HCEC 1CT (cell line): ENCODE measurements around the gene GTF2IRD2.
"Not testable (repeated sequence)": the region's sequence is repeated elsewhere in the genome, so short reads cannot be mapped to it uniquely, and the experiment has no call there.

ENCODE experiments used
- DNase-seq: peaks from one replicate; pipeline ENCODE4 v3.0.0-alpha.2; 2017

GTF2IRD2 gene

DNA sequence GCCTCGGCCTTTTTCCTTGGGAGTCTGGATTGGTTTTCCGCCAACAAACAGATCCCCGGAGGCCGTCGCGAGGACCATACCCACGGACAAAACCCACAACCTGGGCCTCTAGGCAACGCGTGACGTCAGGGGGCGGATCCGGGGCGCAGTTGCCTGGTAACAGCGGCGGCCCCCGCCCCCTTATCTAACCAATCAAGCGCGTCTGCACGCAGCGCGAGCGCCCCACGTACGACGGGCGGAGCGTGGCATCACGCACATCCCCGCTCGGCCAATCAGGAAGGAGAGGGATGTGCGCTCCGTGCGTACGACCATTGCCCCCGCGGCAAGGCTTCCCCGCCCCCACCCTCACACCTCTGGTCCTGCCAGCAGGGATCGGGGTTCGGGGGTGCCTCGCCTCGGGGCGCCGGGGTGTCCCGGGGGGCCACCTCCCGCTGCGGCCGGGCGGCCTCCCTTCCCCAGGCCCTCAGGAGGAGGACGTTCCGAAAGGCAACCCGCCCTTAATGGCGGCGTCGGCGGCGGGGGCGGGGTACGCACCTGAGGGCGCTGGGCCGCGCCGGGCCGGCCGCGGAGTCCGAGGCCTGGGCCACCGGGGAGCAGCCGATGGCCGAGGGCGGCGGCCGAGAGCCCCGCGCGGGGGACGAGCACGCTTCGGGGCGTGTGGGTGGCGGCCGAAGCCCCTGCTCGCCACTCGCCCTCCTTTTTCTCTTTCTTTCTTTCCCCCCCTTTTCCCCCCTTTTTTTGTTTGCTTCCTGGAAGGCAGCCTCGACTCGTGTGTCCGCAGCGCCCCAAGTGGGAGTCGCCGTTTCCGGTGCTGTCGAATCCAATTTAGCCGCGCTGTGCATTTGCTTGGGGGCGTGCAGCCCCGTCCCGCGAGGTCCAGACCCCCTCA, at the start of gene GTF2IRD2:
Gene GTF2IRD2 (minus strand): TSS at position 773 of the 889 bp plus-strand sequence. CDS start 15,227 bp downstream, outside the sequence.
- not testable (repeated sequence) for DNase-seq

DNA sequence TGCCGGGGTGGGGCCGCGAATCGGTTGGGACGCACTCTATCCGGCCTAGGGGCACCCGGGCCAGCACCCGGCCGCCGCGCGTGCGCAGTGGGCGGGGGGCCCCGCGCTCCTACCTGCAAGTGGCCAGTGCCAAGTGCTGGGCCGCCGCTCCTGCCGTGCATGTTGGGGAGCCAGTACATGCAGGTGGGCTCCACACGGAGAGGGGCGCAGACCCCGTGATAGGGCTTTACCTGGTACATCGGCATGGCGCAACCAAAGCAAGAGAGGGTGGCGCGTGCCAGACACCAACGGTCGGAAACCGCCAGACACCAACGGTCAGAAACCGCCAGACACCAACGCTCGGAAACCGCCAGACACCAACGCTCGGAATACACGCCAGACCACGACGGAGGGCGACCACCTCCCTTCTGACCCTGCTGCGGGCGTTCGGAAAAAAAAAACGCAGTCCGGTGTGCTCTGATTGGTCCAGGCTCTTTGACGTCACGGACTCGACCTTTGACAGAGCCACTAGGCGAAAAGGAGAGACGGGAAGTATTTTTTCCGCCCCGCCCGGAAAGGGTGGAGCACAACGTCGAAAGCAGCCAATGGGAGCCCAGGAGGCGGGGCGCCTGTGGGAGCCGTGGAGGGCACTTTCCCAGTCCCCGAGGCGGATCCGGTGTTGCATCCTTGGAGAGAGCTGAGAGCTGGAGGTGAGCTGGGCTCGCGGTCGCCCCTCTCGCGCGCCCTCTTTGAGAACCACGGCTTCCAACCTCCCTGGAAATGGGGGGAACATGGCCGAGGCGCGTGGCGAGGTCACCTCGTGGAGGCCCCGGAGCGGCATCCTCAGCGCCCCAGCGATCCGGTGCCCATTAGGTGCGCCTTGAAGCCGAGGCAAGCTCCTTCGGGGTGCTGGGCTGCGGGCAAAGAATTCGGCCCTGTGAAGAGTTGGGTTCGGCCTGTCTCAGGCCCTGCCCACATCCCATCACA, 39.0 kb upstream of the GTF2IRD2 start:
- peak; percentile 61 for DNase-seq

- DNase-seq: not testable (repeated sequence)
Observed at GRCh38 chr7:74889518-74890129, 38.2 kb upstream of the GTF2IRD2 start.

DNA sequence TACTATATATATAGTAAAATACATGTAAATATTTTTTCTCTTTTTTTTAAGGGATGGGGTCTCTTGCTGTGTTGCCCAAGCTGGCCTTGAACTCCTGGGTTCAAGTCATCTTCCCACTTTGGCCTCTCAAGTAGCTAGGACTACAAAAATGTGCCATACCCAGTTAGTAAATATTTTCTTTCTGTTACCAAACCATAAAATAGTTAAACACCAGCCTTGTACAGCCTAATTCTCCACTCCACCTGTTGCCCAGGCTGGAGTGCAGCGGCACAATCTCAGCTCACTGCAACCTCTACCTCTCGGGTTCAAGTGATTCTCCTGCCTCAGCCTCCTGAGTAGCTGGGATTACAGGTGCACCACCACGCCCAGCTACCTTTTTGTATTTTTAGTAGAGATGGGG, 33.9 kb upstream of the GTF2IRD2 start:
- not testable (repeated sequence) for DNase-seq

DNA sequence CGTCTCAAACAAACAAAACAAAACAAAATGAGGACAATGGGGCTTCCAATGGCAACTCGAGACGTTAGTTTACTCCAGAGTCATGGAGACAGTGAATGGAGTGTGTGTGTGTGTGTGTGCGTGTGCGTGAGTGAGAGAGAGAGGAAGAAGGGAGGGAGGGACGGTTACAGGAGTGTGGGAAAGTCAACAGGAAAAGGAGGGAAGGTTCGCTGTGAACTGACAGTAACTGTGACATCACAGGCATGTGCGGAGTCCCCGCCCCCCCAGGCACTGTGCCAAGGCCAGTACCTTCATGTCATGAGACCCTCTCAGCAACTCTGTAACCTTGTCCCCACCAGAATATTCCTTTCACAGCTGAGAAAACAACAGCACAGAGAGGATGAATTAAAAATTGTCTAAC, 30.7 kb upstream of the GTF2IRD2 start:
- DNase-seq: not testable (repeated sequence)

- not testable (repeated sequence) for DNase-seq
Observed at GRCh38 chr7:74874748-74875512, 23.5 kb upstream of the GTF2IRD2 start.

DNA sequence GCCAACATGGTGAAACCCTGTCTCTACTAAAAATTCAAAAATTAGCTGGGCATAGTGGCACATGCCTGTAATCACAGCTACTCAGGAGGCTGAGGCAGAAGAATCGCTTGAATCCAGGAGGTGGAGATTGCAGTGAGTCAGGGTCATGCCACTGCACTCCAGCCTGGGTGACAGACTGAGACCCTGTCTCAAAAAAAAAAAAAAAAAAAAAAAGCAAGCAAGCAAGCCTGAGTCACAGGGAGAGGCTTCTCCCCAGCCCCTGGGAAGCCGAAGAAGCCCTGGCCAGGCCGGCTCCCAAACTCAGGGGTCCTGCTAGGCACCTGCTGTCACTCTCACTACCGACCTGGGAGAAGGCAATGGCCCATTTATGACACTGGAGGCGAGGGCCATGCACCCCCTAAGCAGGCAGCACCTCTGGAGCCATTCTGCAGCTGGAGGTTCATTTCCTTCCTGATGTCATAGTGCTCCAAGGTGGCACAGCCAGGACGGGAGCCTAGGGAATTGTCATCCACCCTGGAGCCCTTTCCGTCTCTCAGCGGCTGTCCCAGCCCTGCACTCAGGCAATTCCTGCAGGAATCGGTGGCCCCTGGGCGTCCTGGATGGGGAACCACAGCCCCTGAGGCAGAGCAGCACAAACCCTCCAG, 22.8 kb upstream of the GTF2IRD2 start:
- DNase-seq: not testable (repeated sequence)

DNA sequence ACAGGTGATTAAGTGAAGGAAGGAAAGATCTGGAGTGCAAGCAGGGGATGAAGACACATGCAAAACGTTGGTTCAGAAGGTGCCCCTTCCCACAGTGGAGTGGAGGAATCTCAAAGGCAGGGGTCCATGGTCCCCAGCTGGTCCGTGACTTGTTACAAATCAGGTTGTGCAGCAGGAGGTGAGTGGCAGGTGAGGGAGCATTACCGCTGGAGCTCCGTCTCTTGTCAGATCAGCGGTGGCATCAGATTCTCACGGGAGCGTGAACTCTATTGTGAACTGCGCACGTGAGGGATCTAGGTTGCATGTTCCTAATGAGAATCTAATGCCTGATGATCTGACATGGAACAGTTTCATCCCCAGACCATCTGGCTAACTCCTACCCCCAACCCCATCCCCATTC, 21.1 kb upstream of the GTF2IRD2 start:
- DNase-seq: not testable (repeated sequence)

DNA sequence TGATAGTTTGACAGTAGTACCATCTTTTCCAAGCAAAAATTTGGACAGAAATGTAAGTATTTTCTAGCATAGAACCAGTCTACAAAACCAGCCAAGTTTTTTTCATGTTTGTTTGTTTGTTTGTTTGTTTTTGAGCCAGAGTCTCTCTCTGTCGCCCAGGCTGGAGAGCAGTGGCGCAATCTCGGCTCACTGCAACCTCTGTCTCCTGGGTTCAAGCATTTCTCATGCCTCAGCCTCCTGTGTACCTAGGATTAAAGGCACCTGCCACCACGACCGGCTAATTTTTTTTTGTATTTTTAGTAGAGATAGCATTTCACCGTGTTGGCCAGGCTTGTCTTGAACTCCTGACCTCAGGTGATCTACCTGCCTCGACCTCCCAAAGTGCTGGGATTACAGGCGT, 14.4 kb upstream of the GTF2IRD2 start:
- DNase-seq: not testable (repeated sequence)

DNA sequence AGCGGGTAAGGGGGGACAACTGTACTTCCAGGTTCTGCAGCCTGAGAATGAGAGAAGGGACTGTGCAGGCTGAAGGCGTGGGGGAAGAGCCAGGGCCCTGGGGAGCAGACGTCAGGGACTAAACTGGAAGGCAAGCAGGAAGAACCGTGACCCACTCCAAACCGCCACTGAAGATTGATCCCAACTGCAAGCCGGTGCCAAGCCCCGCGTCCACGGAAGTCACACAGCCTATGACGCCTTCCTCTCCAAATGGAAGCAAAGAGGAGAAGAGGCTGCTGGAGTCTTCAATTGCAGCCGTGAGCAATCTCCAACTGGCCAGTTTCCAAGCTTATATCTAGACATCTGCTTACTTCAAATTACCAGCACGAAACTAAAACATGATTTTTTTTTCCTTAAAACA, 1.6 kb downstream of the GTF2IRD2 start:
- DNase-seq: not testable (repeated sequence)

DNA sequence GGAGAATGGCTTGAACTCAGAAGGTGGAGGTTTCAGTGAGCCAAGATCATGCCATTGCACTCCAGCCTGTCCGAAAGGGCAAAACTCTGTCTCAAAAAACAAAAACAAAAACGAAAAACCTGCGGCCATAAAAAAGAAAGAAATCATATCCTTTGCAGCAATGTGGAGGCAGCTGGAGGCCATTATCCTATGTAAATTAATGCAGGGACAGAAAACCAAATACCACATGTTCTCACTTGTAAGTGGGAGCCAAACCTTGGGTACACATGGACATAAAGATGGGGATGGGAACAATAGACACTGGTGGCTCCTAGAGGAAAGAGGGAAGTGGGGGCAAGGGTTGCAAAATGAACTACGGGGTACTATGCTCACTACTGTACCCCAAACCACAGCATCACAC, 21.0 kb downstream of the GTF2IRD2 start:
- not testable (repeated sequence) for DNase-seq

DNA sequence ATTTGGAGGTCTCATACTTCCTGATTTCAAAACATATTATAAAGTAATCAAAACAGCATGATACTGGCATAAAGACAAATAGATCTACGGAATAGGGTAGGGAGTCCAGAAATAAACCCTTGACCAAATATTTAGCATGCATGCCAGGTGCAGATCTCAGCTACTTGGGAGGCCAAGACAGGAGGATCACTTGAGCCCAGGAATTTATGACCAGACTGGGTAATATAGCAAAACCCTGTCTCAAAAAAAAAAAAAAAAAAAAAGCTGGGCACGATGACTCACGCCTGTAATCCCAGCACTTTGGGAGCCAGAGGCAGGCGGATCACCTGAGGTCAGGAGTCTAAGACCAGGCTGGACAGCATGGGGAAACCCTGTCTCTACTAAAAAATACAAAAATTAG, 21.4 kb downstream of the GTF2IRD2 start:
- DNase-seq: not testable (repeated sequence)

- not testable (repeated sequence) for DNase-seq
Observed at GRCh38 chr7:74821259-74821658, 30.1 kb downstream of the GTF2IRD2 start.

GRCh38 chr7:74820146-74820805, 31.1 kb downstream of the GTF2IRD2 start:
- not testable (repeated sequence) for DNase-seq

DNA sequence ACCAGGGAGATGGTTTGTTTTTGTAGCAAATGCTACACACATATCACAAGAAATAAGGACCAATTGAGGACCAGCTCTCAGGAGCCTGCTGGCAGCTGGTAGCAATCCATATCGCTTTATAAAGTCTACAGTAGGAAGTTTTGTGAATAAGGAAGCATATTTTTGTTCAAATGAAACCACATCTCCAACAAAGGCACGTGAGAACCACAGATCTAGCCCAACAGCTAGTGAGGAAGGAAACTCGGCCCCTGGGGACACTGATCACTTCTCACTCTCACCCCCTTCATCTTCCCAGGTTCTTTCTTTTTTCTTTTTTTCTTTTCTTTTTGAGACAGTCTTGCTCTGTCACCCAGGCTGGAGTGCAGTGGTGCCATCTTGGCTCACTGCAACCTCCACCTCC, 35.5 kb downstream of the GTF2IRD2 start:
- not testable (repeated sequence) for DNase-seq

DNA sequence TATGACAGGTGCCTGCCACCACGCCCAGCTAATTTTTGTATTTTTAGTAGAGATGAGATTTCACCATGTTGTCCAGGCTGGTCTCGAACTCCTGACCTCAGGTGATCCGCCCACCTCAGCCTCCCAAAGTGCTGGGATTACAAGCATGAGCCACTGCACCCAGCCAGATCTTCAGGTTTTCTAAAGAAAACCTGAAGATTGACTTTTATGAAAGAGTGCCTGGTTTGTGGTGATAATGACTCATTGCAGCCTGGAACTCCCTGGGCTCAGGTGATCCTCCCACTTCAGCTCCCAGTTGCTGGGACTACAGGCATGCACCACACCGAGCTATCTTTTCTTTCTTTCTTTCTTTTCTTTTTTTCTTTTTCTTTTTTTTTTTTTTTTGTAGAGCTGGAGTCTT, 52.8 kb downstream of the GTF2IRD2 start:
- not testable (repeated sequence) for DNase-seq

DNA sequence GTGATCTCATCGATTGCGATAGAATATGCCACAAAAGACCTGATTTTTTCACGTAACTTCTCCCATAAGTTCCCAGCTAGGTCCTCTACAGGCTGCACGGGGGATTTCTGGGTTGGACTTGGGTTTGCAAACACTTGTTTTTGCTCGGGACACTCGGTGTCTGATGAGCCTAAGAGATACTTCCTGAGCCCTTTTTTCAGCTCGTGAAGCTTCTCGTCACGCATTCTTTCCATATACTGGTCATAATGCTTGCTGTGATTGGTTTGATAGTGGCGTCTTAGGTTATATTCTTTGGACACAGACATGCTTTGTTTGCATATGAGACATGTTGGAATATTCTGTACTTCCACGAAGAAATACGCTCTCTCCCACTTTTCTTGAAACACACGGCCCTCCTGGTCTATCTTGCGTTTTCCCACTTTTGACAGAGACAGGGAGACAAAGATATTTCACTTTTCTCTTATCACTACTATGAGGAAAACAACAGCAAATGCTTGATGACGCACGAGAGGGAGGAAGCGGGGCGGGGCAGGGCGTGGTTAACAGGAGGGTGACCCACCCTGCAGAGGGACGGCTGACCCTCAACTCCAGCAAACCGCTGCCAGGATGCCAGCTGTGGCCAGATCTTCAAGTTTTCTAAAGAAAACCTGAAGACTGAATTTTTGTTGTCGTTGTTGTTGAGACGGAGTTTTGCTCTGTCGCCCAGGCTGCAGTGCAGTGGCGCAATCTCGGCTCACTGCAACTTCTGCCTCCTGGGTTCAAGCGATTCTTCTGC, 53.4 kb downstream of the GTF2IRD2 start:
- not testable (repeated sequence) for DNase-seq

- not testable (repeated sequence) for DNase-seq
Observed at GRCh38 chr7:74789200-74789736, 62.1 kb downstream of the GTF2IRD2 start.

- DNase-seq: peak; percentile 80
Observed at GRCh38 chr7:74788369-74789150, 62.8 kb downstream of the GTF2IRD2 start.
